Right lobe of liver (tissue), 6 donors: ENCODE results near the gene JAKMIP1. TPM values are rescaled to one million over a fixed set of nuclear protein-coding genes. Genes with fewer than 3 reads are reported as not detected.

Experiments
- ATAC-seq, 4 donors: fragments of 200-7000 bp; cut with Tn5 transposase; one replicate each; pipeline ENCODE4 v1.9.1; 2020; ENCODE audit warnings: mild to moderate bottlenecking in 4 of 4, moderate library complexity in 4 of 4
- DNase-seq, 3 donors: peaks; one replicate each; pipeline ENCODE4 v3.0.0-alpha.2; 2020
- H3K27ac ChIP-seq, 3 donors: fragments of 200-600 bp; one replicate each; pipeline ENCODE4 v1.8.0; 2022
- H3K27me3 ChIP-seq, 2 donors: fragments of 200-600 bp; one replicate each; pipeline ENCODE4 v1.8.0; 2022
- H3K36me3 ChIP-seq, 4 donors: fragments of 200-600 bp; sonication (generic) in 1 of 4; one replicate each; pipeline versions ENCODE4 v1.5.1 to v1.8.0; 2017 to 2022; ENCODE audit warnings: control low read depth in 1 of 4
- H3K4me1 ChIP-seq, 4 donors: fragments of 200-600 bp; sonication (generic) in 1 of 4; one replicate each; pipeline versions ENCODE4 v1.5.1 to v1.8.0; 2017 to 2022; ENCODE audit warnings: control low read depth in 1 of 4
- H3K4me3 ChIP-seq, 3 donors: fragments of 200-600 bp; one replicate each; pipeline ENCODE4 v1.8.0; 2022
- H3K9me3 ChIP-seq, 4 donors: fragments of 200-600 bp; sonication (generic) in 1 of 4; one replicate each; pipeline versions ENCODE4 v1.5.1 to v1.8.0; 2017 to 2022; ENCODE audit warnings: control low read depth in 1 of 4
- CTCF ChIP-seq, 4 donors: fragments of 200-600 bp in 3 of 4; fragments of 450-650 bp in 1 of 4; IDR thresholded peaks; one replicate each; pipeline versions ENCODE4 v1.5.1 to v1.8.0; 2016 to 2022; ENCODE audit warnings: antibody characterized with exemption in 4 of 4, mild to moderate bottlenecking in 2 of 4
- POLR2A ChIP-seq: fragments of 450-650 bp; IDR thresholded peaks from one replicate; pipeline ENCODE4 v1.6.1; 2017; ENCODE audit warnings: antibody characterized with exemption, mild to moderate bottlenecking
- WGBS: methylation state at CpG from one replicate; pipeline ENCODE4 v1.1.6; 2018; ENCODE audit warnings: low coverage, low lambda C conversion rate; ENCODE audit not compliant: insufficient coverage; ENCODE audit errors: missing lambda C conversion rate; 5-methylcytosine and 5-hydroxymethylcytosine counted together
- intact Hi-C, 2 donors: fragments of 100-400 bp; cut with DNase I; formaldehyde crosslinking; loops; one replicate each; pipeline versions ENCODE4 v1.11.2 to v1.14.1; 2022
- total RNA-seq, 6 experiments: library from RNA; depleted of rRNA in 2 of 6; stranded (reverse); fragments of >200 nt in 2 of 6; fragmentation: NEBNext Ultra II Directional in 3 of 6; extraction: Animal tissue kit (Norgen Biotek cat#: 25700) in 3 of 6; gene quantifications; one replicate each; pipeline versions ENCODE4 v1.1.0 to v1.2.4, GENCODE V29; 2016 to 2023
- donor health status: DM: no; HTN: yes; CAD: no.
- donor health status: DM: no; HTN: no; CAD: no.
- donor health status: DM: no; HTN: no; CAD: no.
- donor health status: DM: no; HTN: yes; CAD: no.
- donor health status: DM: no; HTN: yes; CAD: no.

The JAKMIP1 gene
- total RNA-seq, 6 experiments from 2014 or later: 0.12 TPM; not detected in 5

- H3K27ac ChIP-seq: no peak overlapping the region
- TF ChIP-seq CTCF (IDR thresholded peaks at IDR 0.05) (no peak), POLR2A (no peak)
- no peaks in the 10 kb centered on the region for H3K9me3 ChIP-seq
- H3K27me3 ChIP-seq: no peaks in the 10 kb centered on the region
- WGBS: 49% methylated on average over 7 of the region's 10 CpGs
- H3K36me3 ChIP-seq: no peaks in the 10 kb centered on the region
- peaks cover 0 to 11% (median 0%) of the 10 kb centered on the region in 4 donors for H3K4me1 ChIP-seq
- intact Hi-C loops: no loop called here
- H3K4me3 ChIP-seq: no peak overlapping the region
- no peak for DNase-seq
- ATAC-seq: no peak
These were observed 172.2 kb downstream of the JAKMIP1 start for GRCh38 chr4:6028168-6028567.

- 62% methylated on average over 9 of the region's 9 CpGs for WGBS
- Histone ChIP-seq H3K27ac (no peak overlapping the region), H3K4me1 (peaks cover 0 to 7% (median 0%) of the 10 kb centered on the region in 4 donors), H3K27me3 (no peaks in the 10 kb centered on the region), H3K9me3 (no peaks in the 10 kb centered on the region), H3K36me3 (no peaks in the 10 kb centered on the region), H3K4me3 (no peak overlapping the region)
- DNase-seq (no peak), ATAC-seq (no peak)
- TF ChIP-seq POLR2A: no peak
- intact Hi-C loops: no loop called here
These were observed 173.0 kb downstream of the JAKMIP1 start for GRCh38 chr4:6027392-6027791.

- no peak for TF ChIP-seq CTCF (IDR thresholded peaks at IDR 0.05)
- no peak for TF ChIP-seq POLR2A
- no peaks in the 10 kb centered on the region for H3K36me3 ChIP-seq
- no peak overlapping the region for H3K4me3 ChIP-seq
- no peak overlapping the region for H3K27ac ChIP-seq
- intact Hi-C loops: no loop called here
- DNase-seq (no peak), ATAC-seq (no peak)
- no peaks in the 10 kb centered on the region for H3K27me3 ChIP-seq
- no peaks in the 10 kb centered on the region for H3K9me3 ChIP-seq
- H3K4me1 ChIP-seq: no peaks in the 10 kb centered on the region
- WGBS: 59% methylated on average over 10 of the region's 20 CpGs
These were observed 175.9 kb downstream of the JAKMIP1 start for GRCh38 chr4:6024313-6024960.

- Histone ChIP-seq H3K4me3 (no peak overlapping the region), H3K27me3 (no peaks in the 10 kb centered on the region), H3K9me3 (no peaks in the 10 kb centered on the region), H3K36me3 (no peaks in the 10 kb centered on the region), H3K27ac (no peak overlapping the region), H3K4me1 (no peaks in the 10 kb centered on the region)
- no peak for DNase-seq
- TF ChIP-seq POLR2A (no peak), CTCF (IDR thresholded peaks at IDR 0.05) (no peak)
- WGBS: 84% methylated on average over 7 of the region's 10 CpGs
- ATAC-seq: no peak
- intact Hi-C loops: no loop called here
These were observed 176.6 kb downstream of the JAKMIP1 start for GRCh38 chr4:6023731-6024130.

GRCh38 chr4:6022607-6023288 lies 177.6 kb downstream of the JAKMIP1 start:
- intact Hi-C loops: no loop called here
- DNase-seq: no peak
- Histone ChIP-seq H3K27me3 (no peaks in the 10 kb centered on the region), H3K36me3 (no peaks in the 10 kb centered on the region), H3K9me3 (no peaks in the 10 kb centered on the region), H3K27ac (no peak overlapping the region), H3K4me3 (no peak overlapping the region), H3K4me1 (no peaks in the 10 kb centered on the region)
- WGBS: 52% methylated on average over 5 of the region's 30 CpGs
- ATAC-seq: no peak
- TF ChIP-seq CTCF (IDR thresholded peaks at IDR 0.05): no peak
- no peak for TF ChIP-seq POLR2A
